PC-9 (cell line): ENCODE data around the gene EPB41L4B. TPM values are rescaled to one million over a fixed set of nuclear protein-coding genes. Genes with fewer than 3 reads are reported as not detected.

Experiments used
- BruUV-seq: library from RNA; stranded (reverse); fragments of 400-500 nt; replicated peaks from 2 replicates; lab custom pipeline; 2021; lab: Mats Ljungman, UMichigan
- CTCF ChIA-PET: fragments of 300-600 bp; sonication (Branson Sonifier 250); formaldehyde crosslinking; loops from one replicate; lab custom pipeline; 2022; ENCODE audit warnings: antibody characterized with exemption; lab: Charles Lee
- POLR2A ChIA-PET: fragments of 300-600 bp; sonication (Branson Sonifier 250); formaldehyde crosslinking; loops from one replicate; lab custom pipeline; 2022; ENCODE audit warnings: antibody characterized with exemption; ENCODE audit not compliant: unreplicated experiment; lab: Charles Lee
- DNase-seq, 2 experiments: peaks; one replicate each; pipeline versions ENCODE4 v3.0.0 to v3.0.0-alpha.2; 2015 to 2022; ENCODE audit warnings: mixed read lengths in 1 of 2
- H2AFZ ChIP-seq: fragments of 200-600 bp; sonication (generic); 2 replicates; pipeline ENCODE4 v1.8.1; 2017; ENCODE audit warnings: antibody characterized with exemption
- H3F3A ChIP-seq: fragments of 200-600 bp; sonication (generic); 2 replicates; pipeline ENCODE4 v1.8.1; 2017; ENCODE audit warnings: antibody characterized with exemption, mild to moderate bottlenecking, low read depth; ENCODE audit not compliant: insufficient read depth
- H3K27ac ChIP-seq: fragments of 200-600 bp; sonication (generic); 2 replicates; pipeline ENCODE4 v1.6.1; 2016; ENCODE audit warnings: mixed run types
- H3K27me3 ChIP-seq: fragments of 200-600 bp; sonication (generic); 2 replicates; pipeline ENCODE4 v1.6.1; 2016; ENCODE audit warnings: low read depth, mixed run types; ENCODE audit not compliant: insufficient read depth
- H3K36me3 ChIP-seq: fragments of 200-600 bp; sonication (generic); 2 replicates; pipeline ENCODE4 v1.6.1; 2016; ENCODE audit warnings: low read depth, mixed run types
- H3K4me1 ChIP-seq: fragments of 200-600 bp; sonication (generic); replicated peaks from 2 replicates; pipeline ENCODE4 v1.6.1; 2016; ENCODE audit warnings: mixed run types; ENCODE audit not compliant: insufficient read depth
- H3K4me2 ChIP-seq: fragments of 200-600 bp; sonication (generic); 2 replicates; pipeline ENCODE4 v1.6.1; 2017; ENCODE audit warnings: mixed run types
- H3K4me3 ChIP-seq: fragments of 200-600 bp; sonication (generic); 2 replicates; pipeline ENCODE4 v1.6.1; 2016; ENCODE audit warnings: mixed run types
- H3K79me2 ChIP-seq: fragments of 200-600 bp; sonication (generic); 2 replicates; pipeline ENCODE4 v1.6.1; 2017; ENCODE audit warnings: low read depth, mixed run types
- H3K9me2 ChIP-seq: fragments of 200-600 bp; sonication (generic); 2 replicates; pipeline ENCODE4 v1.8.1; 2017; ENCODE audit warnings: mild to moderate bottlenecking; ENCODE audit not compliant: insufficient read depth
- H3K9me3 ChIP-seq: fragments of 200-600 bp; sonication (generic); 2 replicates; pipeline ENCODE4 v1.8.1; 2016; ENCODE audit warnings: low read depth; ENCODE audit not compliant: insufficient read depth
- H4K20me1 ChIP-seq: fragments of 200-600 bp; sonication (generic); 2 replicates; pipeline ENCODE4 v1.8.1; 2017; ENCODE audit not compliant: insufficient read depth
- CTCF ChIP-seq: fragments of 200-600 bp; sonication (generic); conservative IDR thresholded peaks from 2 replicates; pipeline ENCODE4 v1.6.1; 2017; ENCODE audit warnings: mixed run types, antibody characterized with exemption, mild to moderate bottlenecking, moderate library complexity
- EZH2 ChIP-seq: fragments of 200-600 bp; sonication (generic); IDR thresholded peaks from 2 replicates; pipeline ENCODE4 v1.8.0; 2017; ENCODE audit warnings: antibody characterized with exemption, low read depth
- intact Hi-C: fragments of 100-400 bp; cut with micrococcal nuclease; formaldehyde crosslinking; loops from one replicate; pipeline ENCODE4 v1.10.0; 2022; ENCODE audit not compliant: unreplicated experiment
- total RNA-seq: library from RNA; stranded (reverse); gene quantifications from 2 replicates; pipeline ENCODE4 v1.2.3, GENCODE V29; 2021

The EPB41L4B gene
- total RNA-seq, 1 experiment from 2014 or later = 4.2 TPM

- H3K4me3 ChIP-seq = no peak overlapping the region
- H3K4me2 ChIP-seq = no peak overlapping the region
- BruUV-seq = no TSS peak
- CTCF ChIA-PET = no interaction called here
- no peak overlapping the region for H2AFZ ChIP-seq
- H3K27me3 ChIP-seq = no peaks in the 10 kb centered on the region
- H3K27ac ChIP-seq = no peak overlapping the region
- no peaks in the 10 kb centered on the region for H3K79me2 ChIP-seq
- TF ChIP-seq CTCF (no peak), EZH2 (no peak)
- intact Hi-C loops = loop anchor here (5.0 to 10.0 kb wide), 2 partner anchors 142 to 290 kb away; no protein-coding TSS in a partner anchor
- peaks cover 48% of the 10 kb centered on the region for H3K4me1 ChIP-seq
- DNase-seq = no peak
- no peaks in the 10 kb centered on the region for H3K9me2 ChIP-seq
- H4K20me1 ChIP-seq = no peaks in the 10 kb centered on the region
- H3K36me3 ChIP-seq = no peaks in the 10 kb centered on the region
- H3F3A ChIP-seq = peaks cover 27% of the 10 kb centered on the region
- POLR2A ChIA-PET = no interaction called here
- no peaks in the 10 kb centered on the region for H3K9me3 ChIP-seq
These were observed 4.2 kb upstream of the EPB41L4B start for GRCh38 chr9:109325089-109325488.

- Histone ChIP-seq H3K4me3 (no peak overlapping the region), H3K27me3 (no peaks in the 10 kb centered on the region), H3K4me2 (no peak overlapping the region), H3K27ac (no peak overlapping the region), H3K9me2 (no peaks in the 10 kb centered on the region), H3K79me2 (peaks cover 10% of the 10 kb centered on the region), H3F3A (peaks cover 26% of the 10 kb centered on the region), H3K4me1 (peaks cover 40% of the 10 kb centered on the region), H4K20me1 (no peaks in the 10 kb centered on the region), H2AFZ (no peak overlapping the region), H3K9me3 (no peaks in the 10 kb centered on the region), H3K36me3 (no peaks in the 10 kb centered on the region)
- intact Hi-C loops = loop anchor here (10.0 kb wide), 1 partner anchor 289 kb away; no protein-coding TSS in a partner anchor
- no peak for TF ChIP-seq EZH2
- TF ChIP-seq CTCF = no peak
- POLR2A ChIA-PET = no interaction called here
- no TSS peak for BruUV-seq
- no peak for DNase-seq
- CTCF ChIA-PET = no interaction called here
These were observed 2.9 kb upstream of the EPB41L4B start for GRCh38 chr9:109323771-109324170.

GRCh38 chr9:109321727-109322126, 868 bp upstream of the EPB41L4B start:
- H3K4me3 ChIP-seq = no peak overlapping the region
- H3K9me3 ChIP-seq = no peaks in the 10 kb centered on the region
- peaks cover 41% of the 10 kb centered on the region for H3K4me1 ChIP-seq
- peaks cover 22% of the 10 kb centered on the region for H3F3A ChIP-seq
- intact Hi-C loops = loop anchor here (1.0 to 10.0 kb wide), 3 partner anchors 24 to 287 kb away; no protein-coding TSS in a partner anchor
- no peak for TF ChIP-seq CTCF
- TF ChIP-seq EZH2 = no peak
- peak overlapping the region; percentile 85 for H3K4me2 ChIP-seq
- BruUV-seq = no TSS peak
- H3K27ac ChIP-seq = no peak overlapping the region
- H3K9me2 ChIP-seq = no peaks in the 10 kb centered on the region
- ChIA-PET CTCF (interaction anchor here (0.6 kb wide), 1 partner anchor 371 kb away, joined by 3 read pairs; no protein-coding TSS in a partner anchor), POLR2A (interaction anchor here (0.6 to 0.7 kb wide), 2 partner anchors 19 to 24 kb away, joined by 3 to 7 read pairs; no protein-coding TSS in a partner anchor)
- H3K36me3 ChIP-seq = no peaks in the 10 kb centered on the region
- H3K79me2 ChIP-seq = peaks cover 31% of the 10 kb centered on the region
- no peak for DNase-seq
- H4K20me1 ChIP-seq = no peaks in the 10 kb centered on the region; the same call in 1 of the 2 replicates
- no peaks in the 10 kb centered on the region for H3K27me3 ChIP-seq
- peak overlapping the region; percentile 59; the same call in 1 of the 2 replicates for H2AFZ ChIP-seq
